ENCODE results near the gene FLT3LG. TPM values are rescaled to one million over a fixed set of nuclear protein-coding genes. Genes with fewer than 3 reads are reported as not detected.
A peak's percentile ranks its signal among the peaks of the same experiment; 100 is the strongest.

FLT3LG gene
- total and polyA plus RNA-seq, 7 donors = 2.1 to 18.6 (median 6.1) TPM

GRCh38 chr19:49506575-49507105, 32.6 kb downstream of the FLT3LG start:
- Histone ChIP-seq H3K9me3 (no peaks in the 10 kb centered on the region), H3K36me3 (no peaks in the 10 kb centered on the region), H3K27me3 (no peaks in the 10 kb centered on the region), H3K4me1 (peaks cover 0 to 8% (median 5%) of the 10 kb centered on the region in 4 donors), H3K4me3 (no peak overlapping the region), H3K27ac (no peak overlapping the region)
- WGBS, 2 donors = 23 to 30% methylated on average over 8 of the region's 8 CpGs
- no peak for DNase-seq
- no peak for TF ChIP-seq EP300 (IDR thresholded peaks at IDR 0.05)
- TF ChIP-seq POLR2AphosphoS5 (IDR thresholded peaks at IDR 0.05) = no peak
- peak; percentile 58 to 69 (median 66) for TF ChIP-seq CTCF (IDR thresholded peaks at IDR 0.05)
- TF ChIP-seq POLR2A (IDR thresholded peaks at IDR 0.05) = no peak
- intact Hi-C loops (cut with DNase I) = no loop called here

DNA sequence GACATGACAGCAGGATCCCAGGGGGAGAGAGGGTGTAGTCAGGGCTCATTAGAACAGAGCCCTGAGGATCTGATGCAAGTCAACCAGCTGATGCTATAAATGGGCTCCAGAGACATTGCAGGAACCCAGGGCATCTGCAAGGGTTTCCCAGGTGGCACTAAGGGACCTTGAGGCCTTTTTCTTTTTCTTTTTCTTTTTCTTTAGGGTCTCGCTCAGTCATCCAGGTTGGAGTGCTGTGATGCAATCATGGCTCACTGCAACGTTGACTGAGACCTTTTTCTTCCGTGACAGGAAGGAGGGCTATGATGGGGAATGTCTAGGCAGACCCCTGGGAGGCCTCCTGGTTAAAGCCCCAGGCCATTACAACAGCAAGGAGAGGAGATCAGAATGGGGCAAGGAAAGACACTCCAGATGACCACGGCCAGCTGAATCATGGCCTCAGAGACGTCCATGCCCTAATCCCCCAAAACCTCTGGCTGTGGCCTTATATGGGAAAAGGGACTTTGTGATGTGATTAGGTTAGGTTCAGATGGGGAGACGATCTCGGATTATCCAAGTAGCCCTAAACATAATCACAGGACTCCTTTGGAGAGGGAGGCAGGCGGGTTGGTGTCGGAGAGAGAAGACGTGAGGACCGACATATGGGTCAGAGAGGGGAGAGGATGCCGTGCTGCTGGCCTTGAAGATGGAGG, 33.9 kb downstream of the FLT3LG start:
- no peak for DNase-seq
- intact Hi-C loops (cut with DNase I) = no loop called here
- H3K4me1 ChIP-seq = peaks cover 0 to 16% (median 13%) of the 10 kb centered on the region in 4 donors
- H3K4me3 ChIP-seq = no peak overlapping the region
- TF ChIP-seq POLR2AphosphoS5 (IDR thresholded peaks at IDR 0.05) = no peak
- TF ChIP-seq POLR2A (IDR thresholded peaks at IDR 0.05) = no peak
- no peaks in the 10 kb centered on the region for H3K9me3 ChIP-seq
- 85 to 87% methylated on average over 12 of the region's 12 CpGs for WGBS, 2 donors
- H3K27ac ChIP-seq = no peak overlapping the region
- no peaks in the 10 kb centered on the region for H3K27me3 ChIP-seq
- no peaks in the 10 kb centered on the region for H3K36me3 ChIP-seq

DNA sequence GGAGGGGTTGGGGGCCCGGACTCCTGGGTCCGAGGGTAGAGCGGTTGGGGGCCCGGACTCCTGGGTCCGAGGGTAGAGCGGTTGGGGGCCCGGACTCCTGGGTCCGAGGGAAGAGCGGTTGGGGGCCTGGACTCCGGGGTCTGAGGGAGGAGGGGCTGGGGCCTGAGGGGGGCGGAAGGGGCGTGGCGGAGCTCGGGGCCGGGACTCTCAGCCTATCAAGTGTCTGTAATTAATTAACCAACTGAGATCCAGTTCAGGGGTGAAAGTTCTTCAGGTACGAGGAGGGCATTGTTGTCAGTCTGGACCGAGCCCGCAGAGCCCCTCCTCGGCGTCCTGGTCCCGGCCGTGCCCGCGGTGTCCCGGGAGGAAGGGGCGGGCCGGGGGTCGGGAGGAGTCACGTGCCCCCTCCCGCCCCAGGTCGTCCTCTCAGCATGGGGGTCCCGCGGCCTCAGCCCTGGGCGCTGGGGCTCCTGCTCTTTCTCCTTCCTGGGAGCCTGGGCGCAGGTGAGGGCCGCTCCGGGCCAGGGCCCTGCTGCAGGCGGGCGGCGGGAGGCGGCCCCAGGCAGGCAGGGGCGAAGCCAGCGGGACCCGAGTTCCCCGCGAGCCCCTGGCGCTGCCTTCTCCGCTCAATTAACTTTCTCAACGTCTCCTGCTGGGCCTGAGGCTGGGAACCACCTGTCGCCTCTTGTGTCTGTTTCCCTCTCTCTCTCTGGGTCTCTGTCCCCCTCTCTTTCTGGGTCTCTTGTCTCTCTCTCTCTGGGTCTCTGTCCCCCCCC, 39.1 kb downstream of the FLT3LG start:
- WGBS, 2 donors = 0 to 1% methylated on average over 50 of the region's 50 CpGs
- H3K9me3 ChIP-seq = no peaks in the 10 kb centered on the region
- no peaks in the 10 kb centered on the region for H3K27me3 ChIP-seq
- TF ChIP-seq POLR2A (IDR thresholded peaks at IDR 0.05) = no peak
- TF ChIP-seq CTCF (IDR thresholded peaks at IDR 0.05) = no peak
- no peak for TF ChIP-seq POLR2AphosphoS5 (IDR thresholded peaks at IDR 0.05)
- no peak for TF ChIP-seq EP300 (IDR thresholded peaks at IDR 0.05)
- peaks cover 0 to 3% (median 0%) of the 10 kb centered on the region in 4 donors for H3K36me3 ChIP-seq
- peak overlapping the region; percentile 92 to 98 (median 93) for H3K4me3 ChIP-seq
- H3K27ac ChIP-seq = peak overlapping the region; percentile 85 to 96 (median 94)
- DNase-seq = peak; percentile 85
- intact Hi-C loops (cut with DNase I) = no loop called here
- H3K4me1 ChIP-seq = peaks cover 0 to 29% (median 23%) of the 10 kb centered on the region in 4 donors

GRCh38 chr19:49513746-49514118, 39.7 kb downstream of the FLT3LG start:
- Histone ChIP-seq H3K4me1 (peaks cover 0 to 29% (median 23%) of the 10 kb centered on the region in 4 donors), H3K4me3 (peak overlapping the region; percentile 92 to 98 (median 93)), H3K27me3 (no peaks in the 10 kb centered on the region), H3K36me3 (peaks cover 0 to 3% (median 0%) of the 10 kb centered on the region in 4 donors), H3K27ac (peak overlapping the region; percentile 85 to 96 (median 94)), H3K9me3 (no peaks in the 10 kb centered on the region)
- DNase-seq = no peak
- 8 to 41% methylated on average over 12 of the region's 12 CpGs for WGBS, 2 donors
- intact Hi-C loops (cut with DNase I) = no loop called here
- TF ChIP-seq EP300 (IDR thresholded peaks at IDR 0.05) (no peak), POLR2A (IDR thresholded peaks at IDR 0.05) (no peak), POLR2AphosphoS5 (IDR thresholded peaks at IDR 0.05) (no peak), CTCF (IDR thresholded peaks at IDR 0.05) (no peak)

DNA sequence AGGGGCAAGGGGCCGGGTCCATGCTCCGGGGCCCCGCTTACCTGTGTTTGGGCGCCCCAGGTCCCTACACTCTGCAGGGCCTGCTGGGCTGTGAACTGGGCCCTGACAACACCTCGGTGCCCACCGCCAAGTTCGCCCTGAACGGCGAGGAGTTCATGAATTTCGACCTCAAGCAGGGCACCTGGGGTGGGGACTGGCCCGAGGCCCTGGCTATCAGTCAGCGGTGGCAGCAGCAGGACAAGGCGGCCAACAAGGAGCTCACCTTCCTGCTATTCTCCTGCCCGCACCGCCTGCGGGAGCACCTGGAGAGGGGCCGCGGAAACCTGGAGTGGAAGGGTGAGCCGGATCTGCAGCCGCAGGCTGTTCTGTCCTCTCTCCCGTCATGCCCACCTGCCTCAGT, 40.1 kb downstream of the FLT3LG start:
- WGBS, 2 donors = 23 to 71% methylated on average over 21 of the region's 21 CpGs
- TF ChIP-seq EP300 (IDR thresholded peaks at IDR 0.05) = no peak
- TF ChIP-seq POLR2A (IDR thresholded peaks at IDR 0.05) = no peak
- no peak for TF ChIP-seq POLR2AphosphoS5 (IDR thresholded peaks at IDR 0.05)
- TF ChIP-seq CTCF (IDR thresholded peaks at IDR 0.05) = no peak
- DNase-seq = no peak
- Histone ChIP-seq H3K4me3 (peak overlapping the region in 3 of 4 donors; percentile 93 to 98 (median 93)), H3K36me3 (peaks cover 0 to 3% (median 0%) of the 10 kb centered on the region in 4 donors), H3K27ac (peak overlapping the region in 3 of 4 donors; percentile 93 to 96 (median 95)), H3K9me3 (no peaks in the 10 kb centered on the region), H3K4me1 (peaks cover 0 to 29% (median 23%) of the 10 kb centered on the region in 4 donors), H3K27me3 (no peaks in the 10 kb centered on the region)
- intact Hi-C loops (cut with DNase I) = no loop called here

Data from sigmoid colon (tissue), 7 donors.